Measurements from ENCODE around the gene BRIP1. TPM values are rescaled to one million over a fixed set of nuclear protein-coding genes. Genes with fewer than 3 reads are reported as not detected.

Gene BRIP1
- total RNA-seq, 2 experiments from 2014 or later: 1.0 to 1.9 TPM

GRCh38 chr17:61662741-61663140 lies 200.6 kb downstream of the BRIP1 start:
- no peaks in the 10 kb centered on the region for H3K27me3 ChIP-seq (ENCODE audit: control insufficient read depth in 1 of 2, insufficient read depth in 2 of 2, low read length in 2 of 2)
- Mint-ChIP-seq H3K36me3 (ENCODE audit: low read depth) (no peaks in the 10 kb centered on the region), H3K27ac (no peak overlapping the region), H3K9me3 (no peaks in the 10 kb centered on the region), H3K27me3 (peaks cover 18% of the 10 kb centered on the region), H3K4me1 (ENCODE audit: low read depth) (no peaks in the 10 kb centered on the region), H3K4me3 (no peak overlapping the region)
- no peak overlapping the region for H3K4me3 ChIP-seq (ENCODE audit: low read length)
- CTCF ChIA-PET: no interaction called here
- no peaks in the 10 kb centered on the region for H3K36me3 ChIP-seq (ENCODE audit: insufficient read depth, low read length)
- H3K4me1 ChIP-seq (ENCODE audit: insufficient read depth, low read length): no peaks in the 10 kb centered on the region
- POLR2A ChIA-PET: no interaction called here
- intact Hi-C loops (cut with DNase I, micrococcal nuclease): no loop called here
- no peak for ATAC-seq (ENCODE audit: poor library complexity)
- no peak for TF ChIP-seq CTCF (IDR thresholded peaks at IDR 0.05)
- H3K9me3 ChIP-seq (ENCODE audit: control insufficient read depth in 1 of 2, insufficient read depth in 1 of 2, low read length in 2 of 2): no peaks in the 10 kb centered on the region
- no peak overlapping the region for H3K27ac ChIP-seq (ENCODE audit: low read depth in 1 of 2, low read length in 2 of 2)
- no peak for DNase-seq

GRCh38 chr17:61662186-61662585 lies 201.1 kb downstream of the BRIP1 start:
- H3K4me1 Mint-ChIP-seq (ENCODE audit: low read depth): no peaks in the 10 kb centered on the region
- H3K27me3 ChIP-seq (ENCODE audit: control insufficient read depth in 1 of 2, insufficient read depth in 2 of 2, low read length in 2 of 2): no peaks in the 10 kb centered on the region
- H3K9me3 Mint-ChIP-seq: no peaks in the 10 kb centered on the region
- CTCF ChIA-PET: no interaction called here
- no peak overlapping the region for H3K4me3 ChIP-seq (ENCODE audit: low read length)
- intact Hi-C loops (cut with DNase I, micrococcal nuclease): no loop called here
- no peak for TF ChIP-seq CTCF (IDR thresholded peaks at IDR 0.05)
- no peaks in the 10 kb centered on the region for H3K36me3 Mint-ChIP-seq (ENCODE audit: low read depth)
- no peak overlapping the region for H3K4me3 Mint-ChIP-seq
- no peak overlapping the region for H3K27ac Mint-ChIP-seq
- no peaks in the 10 kb centered on the region for H3K4me1 ChIP-seq (ENCODE audit: insufficient read depth, low read length)
- DNase-seq (no peak), ATAC-seq (ENCODE audit: poor library complexity) (no peak)
- no peaks in the 10 kb centered on the region for H3K9me3 ChIP-seq (ENCODE audit: control insufficient read depth in 1 of 2, insufficient read depth in 1 of 2, low read length in 2 of 2)
- H3K27ac ChIP-seq (ENCODE audit: low read depth in 1 of 2, low read length in 2 of 2): no peak overlapping the region
- peaks cover 18% of the 10 kb centered on the region for H3K27me3 Mint-ChIP-seq
- POLR2A ChIA-PET: no interaction called here
- no peaks in the 10 kb centered on the region for H3K36me3 ChIP-seq (ENCODE audit: insufficient read depth, low read length)

GRCh38 chr17:61660746-61661485 lies 202.4 kb downstream of the BRIP1 start:
- no peak overlapping the region for H3K27ac ChIP-seq (ENCODE audit: low read depth in 1 of 2, low read length in 2 of 2)

More at GRCh38 chr17:61660746-61661485, 202.4 kb downstream of the BRIP1 start:
- Mint-ChIP-seq H3K27me3 (peaks cover 18% of the 10 kb centered on the region), H3K4me1 (ENCODE audit: low read depth) (no peaks in the 10 kb centered on the region), H3K4me3 (no peak overlapping the region), H3K27ac (no peak overlapping the region), H3K9me3 (no peaks in the 10 kb centered on the region), H3K36me3 (ENCODE audit: low read depth) (no peaks in the 10 kb centered on the region)
- no peaks in the 10 kb centered on the region for H3K9me3 ChIP-seq (ENCODE audit: control insufficient read depth in 1 of 2, insufficient read depth in 1 of 2, low read length in 2 of 2)
- H3K4me1 ChIP-seq (ENCODE audit: insufficient read depth, low read length): no peaks in the 10 kb centered on the region
- DNase-seq (no peak), ATAC-seq (ENCODE audit: poor library complexity) (no peak)
- intact Hi-C loops (cut with DNase I, micrococcal nuclease): no loop called here
- TF ChIP-seq CTCF (IDR thresholded peaks at IDR 0.05): no peak
- no peaks in the 10 kb centered on the region for H3K36me3 ChIP-seq (ENCODE audit: insufficient read depth, low read length)
- H3K4me3 ChIP-seq (ENCODE audit: low read length): no peak overlapping the region
- POLR2A ChIA-PET: no interaction called here
- no peaks in the 10 kb centered on the region for H3K27me3 ChIP-seq (ENCODE audit: control insufficient read depth in 1 of 2, insufficient read depth in 2 of 2, low read length in 2 of 2)
- CTCF ChIA-PET: interaction anchor here (1.2 kb wide), 1 partner anchor 53 kb away, joined by 3 read pairs; no protein-coding TSS in a partner anchor

Data from CD4-positive, alpha-beta T cell (primary cell).